H1 (cell line): Measurements from ENCODE around the gene IKZF1. TPM values are rescaled to one million over a fixed set of nuclear protein-coding genes. Genes with fewer than 3 reads are reported as not detected.

Experiments used
- CTCF ChIA-PET: fragments of 300-600 bp; sonication (Branson Sonifier 250); formaldehyde crosslinking; loops from one replicate; lab custom pipeline; 2021; ENCODE audit not compliant: partially characterized antibody; lab: Charles Lee
- POLR2A ChIA-PET: fragments of 300-600 bp; sonication (Branson Sonifier 250); formaldehyde crosslinking; loops from one replicate; lab custom pipeline; 2021; ENCODE audit warnings: inconsistent platforms; ENCODE audit not compliant: partially characterized antibody; lab: Charles Lee
- DNase-seq, 2 experiments: peaks; one replicate each; pipeline versions ENCODE4 v3.0.0 to v3.0.0-alpha.2; 2010 to 2022; ENCODE audit warnings: low spot score in 2 of 2, low read depth in 1 of 2, mixed read lengths in 1 of 2
- FAIRE-seq: peaks from 2 replicates; lab custom pipeline; 2011; peaks lifted over from hg19 to GRCh38; lab: Jason Lieb, UNC
- H2AFZ ChIP-seq: 2 replicates; pipeline ENCODE4 v1.8.1; 2012; ENCODE audit warnings: low read length, inconsistent platforms
- H2AK5ac ChIP-seq: 2 replicates; pipeline ENCODE4 v1.6.1; 2013; ENCODE audit warnings: low read depth, low read length
- H2BK120ac ChIP-seq: replicated peaks from 2 replicates; pipeline ENCODE3; 2013; ENCODE audit warnings: low read depth, low read length, inconsistent platforms
- H2BK12ac ChIP-seq: 2 replicates; pipeline ENCODE4 v1.6.1; 2013; ENCODE audit warnings: low read depth, low read length
- H2BK15ac ChIP-seq: 2 replicates; pipeline ENCODE4 v1.6.1; 2013; ENCODE audit warnings: low read length
- H2BK20ac ChIP-seq: 2 replicates; pipeline ENCODE4 v1.6.1; 2013; ENCODE audit warnings: low read length
- H2BK5ac ChIP-seq: 2 replicates; pipeline ENCODE4 v1.6.1; 2013; ENCODE audit warnings: low read depth, low read length
- H3K14ac ChIP-seq: 2 replicates; pipeline ENCODE4 v1.6.1; 2013; ENCODE audit warnings: inconsistent platforms; ENCODE audit not compliant: insufficient read length
- H3K18ac ChIP-seq: 2 replicates; pipeline ENCODE4 v1.6.1; 2013; ENCODE audit warnings: low read length; ENCODE audit errors: extremely low read depth
- H3K23ac ChIP-seq: 2 replicates; pipeline ENCODE4 v1.6.1; 2013; ENCODE audit warnings: inconsistent platforms; ENCODE audit not compliant: insufficient read length
- H3K23me2 ChIP-seq: 2 replicates; pipeline ENCODE4 v1.6.1; 2013; ENCODE audit warnings: low read depth, low read length
- H3K27ac ChIP-seq: 2 replicates; pipeline ENCODE4 v1.6.1; 2011; ENCODE audit warnings: low read depth, low read length, inconsistent platforms
- H3K27me3 ChIP-seq, 4 experiments: replicated peaks in 1 of 4; 1 replicate in 1 of 4; 2 replicates in 3 of 4; pipeline versions ENCODE4 v1.6.1 to v1.8.1; 2011 to 2013; ENCODE audit warnings: low read length in 3 of 4, mild to moderate bottlenecking in 3 of 4, inconsistent platforms in 2 of 4, mixed read lengths in 2 of 4, moderate library complexity in 1 of 4; ENCODE audit not compliant: control insufficient read depth in 3 of 4, insufficient read depth in 3 of 4; ENCODE audit errors: extremely low read depth in 1 of 4
- H3K36me3 ChIP-seq, 4 experiments: 2 replicates each; pipeline versions ENCODE4 v1.6.1 to v1.8.1; 2011 to 2013; ENCODE audit warnings: mild to moderate bottlenecking in 4 of 4, low read length in 3 of 4, moderate library complexity in 2 of 4, control low read depth in 1 of 4, inconsistent platforms in 1 of 4; ENCODE audit not compliant: insufficient read depth in 4 of 4, control insufficient read depth in 2 of 4
- H3K4ac ChIP-seq: replicated peaks from 2 replicates; pipeline ENCODE3; 2013; ENCODE audit warnings: low read length, low read depth, mixed read lengths, inconsistent platforms; ENCODE audit not compliant: insufficient read length
- H3K4me1 ChIP-seq, 4 experiments: replicated peaks in 1 of 4; 1 replicate in 1 of 4; 2 replicates in 3 of 4; pipeline versions ENCODE4 v1.6.1 to v1.8.1; 2011 to 2013; ENCODE audit warnings: low read length in 3 of 4, inconsistent platforms in 2 of 4, mixed read lengths in 1 of 4; ENCODE audit not compliant: insufficient read depth in 4 of 4, control insufficient read depth in 3 of 4
- H3K4me2 ChIP-seq, 2 experiments: 2 replicates each; pipeline versions ENCODE4 v1.6.1 to v1.8.1; 2011 to 2013; ENCODE audit warnings: low read depth in 2 of 2, low read length in 2 of 2, control low read depth in 1 of 2, inconsistent platforms in 1 of 2, mild to moderate bottlenecking in 1 of 2; ENCODE audit not compliant: insufficient read depth in 1 of 2
- H3K4me3 ChIP-seq, 4 experiments: fragments of 200-600, 300-600 bp in 1 of 4; sonication (generic), shearing (Covaris generic), sonication (Bioruptor Twin) in 1 of 4; 2 replicates each; pipeline versions ENCODE4 v1.5.1 to v1.8.1; 2011 to 2016; ENCODE audit warnings: low read length in 4 of 4, low read depth in 3 of 4, control low read depth in 2 of 4, inconsistent platforms in 2 of 4, mild to moderate bottlenecking in 2 of 4, mixed read lengths in 1 of 4, moderate library complexity in 1 of 4; ENCODE audit not compliant: insufficient read depth in 2 of 4; ENCODE audit errors: extremely low read depth in 1 of 4
- H3K56ac ChIP-seq: replicated peaks from 2 replicates; pipeline ENCODE3; 2013; ENCODE audit warnings: low read depth, mild to moderate bottlenecking, mixed read lengths, low read length, inconsistent platforms; ENCODE audit not compliant: insufficient read length
- H3K79me1 ChIP-seq: 2 replicates; pipeline ENCODE4 v1.6.1; 2013; ENCODE audit warnings: low read depth, low read length, control low read depth
- H3K79me2 ChIP-seq, 2 experiments: 2 replicates each; pipeline versions ENCODE4 v1.6.1 to v1.8.1; 2012 to 2013; ENCODE audit warnings: low read length in 2 of 2, mild to moderate bottlenecking in 2 of 2, inconsistent platforms in 1 of 2; ENCODE audit not compliant: insufficient read depth in 2 of 2, control insufficient read depth in 1 of 2
- H3K9ac ChIP-seq, 4 experiments: replicated peaks in 1 of 4; 1 replicate in 1 of 4; 2 replicates in 3 of 4; pipeline versions ENCODE4 v1.6.1 to v1.8.1; 2011 to 2013; ENCODE audit warnings: low read depth in 3 of 4, low read length in 3 of 4, control low read depth in 2 of 4, mild to moderate bottlenecking in 2 of 4, moderate library complexity in 2 of 4, inconsistent platforms in 1 of 4; ENCODE audit errors: extremely low read depth in 1 of 4
- H3K9me3 ChIP-seq, 2 experiments: 2 replicates each; pipeline versions ENCODE4 v1.6.1 to v1.8.1; 2012 to 2013; ENCODE audit warnings: mild to moderate bottlenecking in 2 of 2, moderate library complexity in 2 of 2, control low read depth in 1 of 2, inconsistent platforms in 1 of 2, low read depth in 1 of 2, low read length in 1 of 2, mixed read lengths in 1 of 2; ENCODE audit not compliant: insufficient read depth in 2 of 2
- H4K20me1 ChIP-seq, 2 experiments: replicated peaks in 1 of 2; 2 replicates each; pipeline versions ENCODE3 to v1.8.1; 2011 to 2013; ENCODE audit warnings: inconsistent platforms in 2 of 2, low read length in 2 of 2, mild to moderate bottlenecking in 1 of 2; ENCODE audit not compliant: insufficient read depth in 2 of 2, control insufficient read depth in 1 of 2
- H4K5ac ChIP-seq: 2 replicates; pipeline ENCODE4 v1.6.1; 2013; ENCODE audit warnings: low read length, low read depth, mixed read lengths, inconsistent platforms; ENCODE audit not compliant: insufficient read length
- H4K8ac ChIP-seq: 2 replicates; pipeline ENCODE4 v1.8.0; 2013; ENCODE audit warnings: mild to moderate bottlenecking, moderate library complexity, low read length, inconsistent platforms; ENCODE audit not compliant: insufficient read depth; ENCODE audit errors: extremely low read depth
- H4K91ac ChIP-seq: replicated peaks from 2 replicates; pipeline ENCODE3; 2013; ENCODE audit warnings: low read length, mixed read lengths, inconsistent platforms; ENCODE audit not compliant: insufficient read length
- ASH2L ChIP-seq: fragments of 200-600, 300-600 bp; sonication (generic); IDR thresholded peaks from one replicate; pipeline ENCODE4 v1.7.1; 2017; ENCODE audit warnings: low read length
- CTBP2 ChIP-seq: IDR thresholded peaks from 2 replicates; pipeline ENCODE4 v1.7.0; 2011; ENCODE audit warnings: borderline replicate concordance, mild to moderate bottlenecking, moderate library complexity, mixed read lengths, low read length; ENCODE audit not compliant: insufficient read depth, insufficient read length
- EZH2 ChIP-seq: fragments of 200-600 bp; sonication (generic); IDR thresholded peaks from 2 replicates; pipeline ENCODE4 v1.7.1; 2012; ENCODE audit warnings: low read depth, mild to moderate bottlenecking, moderate library complexity, low read length, inconsistent platforms; ENCODE audit not compliant: severe bottlenecking
- HDAC6 ChIP-seq: IDR thresholded peaks from one replicate; pipeline ENCODE4 v1.7.1; 2012; ENCODE audit warnings: low read depth, mild to moderate bottlenecking, inconsistent platforms, low read length, moderate library complexity
- NRF1 ChIP-seq: IDR thresholded peaks from 2 replicates; pipeline ENCODE4 v1.6.1; 2011; ENCODE audit warnings: mild to moderate bottlenecking, low read depth, low read length, improper control_type of control experiment
- POLR2AphosphoS5 ChIP-seq: IDR thresholded peaks from 2 replicates; pipeline ENCODE4 v1.6.1; 2011; ENCODE audit warnings: low read depth, low read length
- RNF2 ChIP-seq: fragments of 200-900, 300-1000 bp; sonication (generic); IDR thresholded peaks from 2 replicates; pipeline ENCODE4 v1.7.1; 2016; ENCODE audit warnings: borderline replicate concordance, low read depth, mild to moderate bottlenecking, antibody characterized with exemption, low read length; ENCODE audit not compliant: poor library complexity, severe bottlenecking; ENCODE audit errors: missing control alignments
- RXRA ChIP-seq: IDR thresholded peaks from 2 replicates; pipeline ENCODE4 v1.6.1; 2011; ENCODE audit warnings: low read depth, mild to moderate bottlenecking, low read length, moderate library complexity; ENCODE audit not compliant: insufficient read depth
- SRF ChIP-seq: IDR thresholded peaks from 2 replicates; pipeline ENCODE4 v1.6.1; 2011; ENCODE audit warnings: mild to moderate bottlenecking, low read depth, low read length, moderate library complexity
- TAF1 ChIP-seq: IDR thresholded peaks from 2 replicates; pipeline ENCODE4 v1.6.1; 2011; ENCODE audit warnings: mild to moderate bottlenecking, low read depth, low read length
- YY1 ChIP-seq: IDR thresholded peaks from 2 replicates; pipeline ENCODE4 v1.6.1; 2011; ENCODE audit warnings: low read depth, mild to moderate bottlenecking, low read length
- polyA plus RNA-seq, 7 experiments: library from polyadenylated mRNA; depleted of rRNA in 3 of 7; stranded (reverse) in 5 of 7; unstranded in 2 of 7; fragments of >200 nt in 5 of 7; fragments of 200-250 nt in 2 of 7; gene quantifications; 1 replicate in 5 of 7; 2 replicates in 1 of 7; 4 replicates in 1 of 7; pipeline versions ENCODE4 v1.2.1 to v1.2.3, GENCODE V29; 2011 to 2013; ENCODE audit warnings: missing spikeins in 2 of 7, mixed read lengths in 2 of 7
- total RNA-seq: library from RNA; stranded (reverse); fragmentation: NEBNext Ultra II Directional; extraction: Animal tissue kit (Norgen Biotek cat#: 25700); gene quantifications from 2 replicates; pipeline ENCODE4 v1.2.1, GENCODE V29; 2021

Gene IKZF1
- total and polyA plus RNA-seq, 2 of the 8 experiments (the other 6 are each of a cell fraction or from before 2014, with no cell fraction given): 0.74 to 1.5 TPM

DNA sequence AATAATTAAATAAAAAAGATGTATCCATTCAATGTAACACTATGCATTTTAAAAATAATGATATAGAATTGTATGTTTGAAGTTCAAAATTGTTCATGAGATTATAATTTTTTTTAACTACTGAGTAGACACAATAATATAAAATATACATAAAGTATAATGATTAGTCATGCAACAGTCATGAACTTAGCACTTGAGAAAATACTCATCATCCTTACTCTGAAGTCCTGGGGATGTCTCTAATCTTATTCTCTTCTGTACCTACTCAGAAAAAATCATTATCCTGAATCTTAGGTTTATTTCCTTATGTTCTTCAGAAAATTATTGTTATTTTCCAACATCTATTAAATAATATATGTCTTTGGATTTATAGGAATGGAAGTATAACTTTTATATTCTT, 26.4 kb upstream of the IKZF1 start:
- H4K20me1 ChIP-seq: no peaks in the 10 kb centered on the region
- CTCF ChIA-PET: interaction anchor here (1.6 kb wide), 1 partner anchor 29 kb away, joined by 5 read pairs; no protein-coding TSS in a partner anchor
- TF ChIP-seq ASH2L (no peak), TAF1 (no peak), HDAC6 (no peak), YY1 (no peak), EZH2 (no peak), RXRA (no peak), CTBP2 (no peak), POLR2AphosphoS5 (no peak), RNF2 (no peak), NRF1 (no peak), SRF (no peak)

More for the DNA sequence above, 26.4 kb upstream of the IKZF1 start:
- H2BK12ac ChIP-seq: no peak overlapping the region
- DNase-seq (no peak), FAIRE-seq (no peak)
- H2BK5ac ChIP-seq: no peak overlapping the region
- H2BK120ac ChIP-seq: no peak overlapping the region
- H3K79me1 ChIP-seq: no peaks in the 10 kb centered on the region
- no peak overlapping the region for H3K9ac ChIP-seq
- POLR2A ChIA-PET: no interaction called here
- H3K4me1 ChIP-seq: no peaks in the 10 kb centered on the region
- H3K56ac ChIP-seq: no peak overlapping the region
- H3K14ac ChIP-seq: no peak overlapping the region
- no peak overlapping the region for H2AFZ ChIP-seq
- H3K27ac ChIP-seq: no peak overlapping the region
- no peak overlapping the region for H4K91ac ChIP-seq
- no peaks in the 10 kb centered on the region for H3K36me3 ChIP-seq
- no peak overlapping the region for H2BK20ac ChIP-seq
- no peak overlapping the region for H2AK5ac ChIP-seq
- no peak overlapping the region for H3K4me3 ChIP-seq
- H3K23ac ChIP-seq: no peak overlapping the region
- H3K4me2 ChIP-seq: no peak overlapping the region
- H3K18ac ChIP-seq: no peak overlapping the region
- H3K79me2 ChIP-seq: no peaks in the 10 kb centered on the region
- no peak overlapping the region for H4K5ac ChIP-seq
- no peak overlapping the region for H3K4ac ChIP-seq
- H4K8ac ChIP-seq: no peak overlapping the region
- H2BK15ac ChIP-seq: no peak overlapping the region
- H3K27me3 ChIP-seq: no peaks in the 10 kb centered on the region
- no peaks in the 10 kb centered on the region for H3K23me2 ChIP-seq
- no peaks in the 10 kb centered on the region for H3K9me3 ChIP-seq
